GM12874 (cell line): Measurements from ENCODE around the gene TOX2.

Source experiments
- TF ChIP-seq, protein P1 (sequence below): IDR thresholded peaks from 2 replicates; pipeline ENCODE4 v1.5.1; 2011; ENCODE audit warnings: low read depth, mild to moderate bottlenecking, control low read depth, low read length, moderate library complexity; ENCODE audit not compliant: insufficient read depth

TOX2 gene

DNA sequence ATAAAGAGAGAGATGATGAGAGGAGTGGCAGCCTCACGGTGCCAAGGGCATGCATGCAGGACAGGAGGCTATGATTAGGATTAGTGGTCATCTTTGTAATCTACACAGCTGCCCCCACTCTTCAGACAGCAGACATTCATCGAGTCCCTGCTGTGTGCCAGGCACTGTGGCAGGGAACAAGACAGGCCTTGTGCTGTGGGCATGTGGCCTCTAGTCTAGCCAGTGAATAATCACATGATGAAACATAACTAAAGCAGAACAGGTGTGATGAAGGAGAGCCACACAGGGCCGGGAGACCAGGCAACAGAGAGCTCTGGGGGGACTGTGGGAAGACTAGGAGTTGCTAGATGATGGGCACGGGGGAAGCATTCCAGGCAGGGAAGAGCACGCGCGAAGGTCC is 22.2 kb downstream of the TOX2 start:
- TF ChIP-seq, protein P1, sequence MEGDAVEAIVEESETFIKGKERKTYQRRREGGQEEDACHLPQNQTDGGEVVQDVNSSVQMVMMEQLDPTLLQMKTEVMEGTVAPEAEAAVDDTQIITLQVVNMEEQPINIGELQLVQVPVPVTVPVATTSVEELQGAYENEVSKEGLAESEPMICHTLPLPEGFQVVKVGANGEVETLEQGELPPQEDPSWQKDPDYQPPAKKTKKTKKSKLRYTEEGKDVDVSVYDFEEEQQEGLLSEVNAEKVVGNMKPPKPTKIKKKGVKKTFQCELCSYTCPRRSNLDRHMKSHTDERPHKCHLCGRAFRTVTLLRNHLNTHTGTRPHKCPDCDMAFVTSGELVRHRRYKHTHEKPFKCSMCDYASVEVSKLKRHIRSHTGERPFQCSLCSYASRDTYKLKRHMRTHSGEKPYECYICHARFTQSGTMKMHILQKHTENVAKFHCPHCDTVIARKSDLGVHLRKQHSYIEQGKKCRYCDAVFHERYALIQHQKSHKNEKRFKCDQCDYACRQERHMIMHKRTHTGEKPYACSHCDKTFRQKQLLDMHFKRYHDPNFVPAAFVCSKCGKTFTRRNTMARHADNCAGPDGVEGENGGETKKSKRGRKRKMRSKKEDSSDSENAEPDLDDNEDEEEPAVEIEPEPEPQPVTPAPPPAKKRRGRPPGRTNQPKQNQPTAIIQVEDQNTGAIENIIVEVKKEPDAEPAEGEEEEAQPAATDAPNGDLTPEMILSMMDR, result no peak

DNA sequence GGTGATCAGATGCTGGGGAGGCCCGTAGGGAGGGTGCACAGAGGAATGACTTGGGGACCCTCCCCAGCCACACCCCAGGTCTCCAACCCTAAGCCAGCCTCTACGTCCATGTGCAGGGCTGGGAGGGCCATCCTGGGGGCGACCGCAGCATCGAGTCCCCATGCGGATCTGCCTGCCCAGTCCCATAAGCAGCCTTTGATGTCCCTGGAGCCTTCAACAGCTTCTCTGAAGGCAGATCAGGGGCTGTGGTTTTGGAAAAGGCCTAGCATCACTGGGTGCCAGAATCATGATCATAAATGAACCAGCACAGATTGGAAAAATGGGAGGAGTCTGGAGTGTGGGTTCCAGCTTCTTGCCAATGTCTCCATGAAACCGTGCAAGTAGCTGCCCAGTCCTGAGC is 22.9 kb downstream of the TOX2 start:
- TF ChIP-seq, protein P1, result no peak

DNA sequence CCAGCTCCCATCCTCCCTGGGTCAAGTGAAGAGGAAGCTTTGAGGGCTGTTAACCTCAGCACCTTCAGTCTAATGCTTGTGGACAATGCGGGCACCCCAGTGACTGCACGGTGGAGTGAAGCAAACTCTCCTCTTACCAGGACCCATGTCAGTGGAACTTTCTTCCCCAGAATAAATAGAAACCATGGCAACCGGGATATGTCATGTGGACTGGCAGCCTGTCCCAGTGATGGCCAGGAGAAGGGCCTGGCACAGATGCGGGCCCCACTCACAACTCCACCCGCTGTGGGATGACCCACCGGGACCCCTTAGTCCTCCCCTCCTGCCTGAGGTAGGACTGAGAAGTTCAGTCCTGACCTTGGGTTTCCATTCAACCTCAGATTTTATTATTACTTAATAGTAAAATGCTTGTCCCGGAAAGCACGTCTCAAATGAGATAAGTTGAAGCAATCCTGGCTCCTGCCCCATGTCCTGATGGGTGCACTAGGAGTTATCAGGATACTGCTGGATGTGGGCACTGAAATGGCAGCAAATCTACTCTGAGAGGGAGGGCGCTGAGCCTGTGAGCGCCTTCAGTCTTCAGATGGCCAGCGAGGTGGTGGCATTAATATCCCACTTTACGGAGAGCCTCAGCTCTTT is 23.5 kb downstream of the TOX2 start:
- TF ChIP-seq, protein P1, result no peak

DNA sequence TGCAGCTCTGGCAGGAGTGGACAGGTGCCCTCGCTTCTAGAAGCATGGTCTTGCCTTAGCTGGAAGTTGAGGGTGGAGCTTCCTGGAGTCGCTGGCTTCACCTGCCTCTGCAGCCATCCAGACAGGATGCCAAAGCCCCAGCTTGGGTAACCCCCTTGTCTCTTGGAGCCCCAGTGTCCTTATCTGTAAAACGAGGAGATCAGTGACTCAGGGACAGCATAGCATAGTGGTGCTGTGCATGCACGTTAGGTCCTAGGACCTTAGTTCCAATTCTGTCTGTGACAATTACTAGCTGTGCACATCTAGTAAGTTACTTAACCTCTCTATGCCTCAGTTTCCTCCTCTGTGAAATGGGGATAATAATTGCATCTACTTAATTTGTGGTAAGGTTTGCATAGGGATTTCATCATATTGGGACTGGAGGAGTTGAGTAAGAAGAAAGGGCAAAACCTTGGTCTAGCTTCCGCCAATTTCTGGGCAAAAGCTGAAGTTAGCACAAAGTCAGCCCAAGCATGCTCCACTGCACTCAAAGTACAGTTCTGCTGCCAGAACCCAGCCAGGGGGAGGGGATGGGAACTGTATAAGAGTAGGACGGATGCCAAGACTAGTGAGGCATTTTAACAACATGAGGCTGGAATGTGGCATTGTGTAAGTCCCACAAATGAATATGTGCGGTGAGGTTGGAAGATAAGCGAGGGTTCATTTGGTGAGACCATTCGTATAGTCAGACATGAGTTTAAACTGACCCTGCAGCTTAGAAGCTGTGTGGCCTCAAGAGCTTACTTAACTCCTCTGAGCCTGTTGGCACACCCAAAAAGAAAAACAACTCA is 24.5 kb downstream of the TOX2 start:
- TF ChIP-seq, protein P1, result no peak

DNA sequence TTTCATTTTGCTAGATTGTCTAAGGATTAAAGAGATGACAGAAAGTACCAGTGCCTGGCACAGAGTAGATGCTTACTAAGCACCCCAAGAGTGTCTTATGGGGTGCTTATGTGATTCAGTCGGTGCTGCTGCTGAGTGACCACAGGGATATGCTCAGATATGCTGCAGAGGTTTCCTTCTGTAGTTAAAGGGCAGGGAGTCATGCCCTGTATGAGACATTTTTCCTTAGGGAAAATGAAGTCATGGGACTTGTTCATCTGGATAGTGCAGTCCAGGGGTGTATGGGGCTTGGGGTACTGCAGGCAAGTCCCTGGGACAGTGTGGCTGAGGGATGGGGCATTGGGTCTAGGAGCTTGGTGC is 25.1 kb downstream of the TOX2 start:
- TF ChIP-seq, protein P1, result no peak

DNA sequence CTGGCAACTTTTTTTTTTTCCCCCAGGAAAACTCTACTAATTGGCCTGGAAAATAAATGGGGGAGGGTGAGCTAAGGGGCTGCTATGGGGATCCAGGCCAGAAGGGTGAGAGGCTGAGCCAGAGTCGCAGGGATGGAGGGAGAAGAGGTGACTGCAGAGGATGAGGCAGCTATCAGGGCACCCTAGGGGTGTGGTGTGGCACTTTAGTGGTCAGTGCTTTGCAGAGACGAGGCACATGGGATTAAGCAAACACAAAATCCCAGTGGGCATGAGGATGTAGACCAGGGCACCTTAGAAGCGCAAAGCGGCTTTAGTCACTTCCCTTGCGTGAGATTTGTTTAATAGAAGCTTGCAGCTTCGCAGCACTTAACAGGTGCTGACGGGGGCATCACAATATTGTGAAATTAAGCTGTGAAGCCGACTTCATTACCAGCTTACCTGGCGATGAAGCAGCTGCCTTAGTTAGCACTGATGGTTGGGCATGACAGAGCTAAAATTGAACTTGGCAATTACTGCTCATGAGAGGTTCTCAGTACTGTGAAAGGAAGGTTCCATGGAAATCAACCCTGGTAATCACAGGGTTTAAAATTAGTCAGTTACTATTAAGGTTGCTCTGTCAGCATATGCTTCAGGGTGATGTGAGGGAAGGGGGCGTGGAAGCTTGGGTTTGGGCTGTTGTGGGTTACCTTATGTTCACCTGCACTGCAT is 26.0 kb downstream of the TOX2 start:
- TF ChIP-seq, protein P1, result no peak

DNA sequence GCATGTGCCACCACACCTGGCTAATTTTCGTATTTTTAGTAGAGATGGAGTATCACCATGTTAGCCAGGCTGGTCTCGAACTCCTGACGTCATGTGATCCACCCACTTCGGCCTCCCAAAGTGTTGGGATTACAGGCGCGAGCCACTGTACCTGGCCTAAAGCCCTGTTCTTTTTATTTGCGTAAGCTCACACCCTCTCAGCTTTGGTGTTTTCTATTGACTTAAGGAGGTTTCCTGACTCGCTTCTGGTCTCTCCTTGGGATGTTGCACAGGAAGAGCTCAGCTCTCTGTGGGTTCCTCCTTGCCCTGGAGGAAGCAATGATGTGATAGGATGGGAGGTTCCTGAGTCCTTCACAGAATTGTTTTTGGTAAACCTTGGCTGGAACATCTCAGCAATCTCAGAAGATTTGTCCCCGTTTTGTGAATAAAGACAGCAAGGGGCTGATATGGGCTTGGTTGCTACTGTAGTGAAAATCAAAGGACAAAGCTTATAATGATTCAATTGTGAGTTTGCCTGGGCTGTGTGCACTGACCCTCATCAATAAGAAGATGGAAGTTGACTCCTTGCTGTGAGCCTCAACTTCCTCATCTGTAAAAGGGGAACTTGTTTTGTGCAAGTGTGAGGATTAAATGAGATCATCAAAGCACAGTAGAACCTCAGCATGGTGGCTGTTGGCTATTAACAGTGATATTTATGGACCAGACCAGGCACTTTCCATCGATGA is 27.0 kb downstream of the TOX2 start:
- TF ChIP-seq, protein P1, result no peak
